ENCODE results near the gene OSBP.

OSBP gene

GRCh38 chr11:59528711-59529110 lies 86.9 kb downstream of the OSBP start:
- no peak for TF ChIP-seq CTCF (IDR thresholded peaks at IDR 0.05; ENCODE audit: insufficient read depth, low read length, poor library complexity, severe bottlenecking)
- Histone ChIP-seq H3K27me3 (replicated peaks; ENCODE audit: control insufficient read depth, insufficient read depth, low read length) (no peaks in the 10 kb centered on the region), H3K36me3 (ENCODE audit: control insufficient read depth, insufficient read depth, low read length) (no peaks in the 10 kb centered on the region), H3K4me3 (replicated peaks; ENCODE audit: low read depth, low read length) (no peak overlapping the region)
- no peak for DNase-seq (ENCODE audit: extremely low read depth, insufficient read length)

All from GM06990 (cell line).